ENCODE data around the gene GINS3.

The GINS3 gene

GRCh38 chr16:58392215-58393137 lies at the start of gene GINS3:
GINS3 (plus strand) TSS chr16:58392471; CDS start chr16:58392602, 131 bp downstream.
- peak; percentile 43 for DNase-seq

- DNase-seq, result no peak
Observed at GRCh38 chr16:58343562-58343961, 48.7 kb upstream of the GINS3 start.

GRCh38 chr16:58345574-58346354 lies 46.5 kb upstream of the GINS3 start:
- no peak for DNase-seq

- DNase-seq, result no peak
Observed at GRCh38 chr16:58346831-58347371, 45.4 kb upstream of the GINS3 start.

GRCh38 chr16:58348986-58349385 lies 43.3 kb upstream of the GINS3 start:
- DNase-seq, result no peak

- no peak for DNase-seq
Observed at GRCh38 chr16:58352690-58353089, 39.6 kb upstream of the GINS3 start.

GRCh38 chr16:58360041-58360634 lies 32.1 kb upstream of the GINS3 start:
- DNase-seq, result no peak

GRCh38 chr16:58361726-58362125 lies 30.5 kb upstream of the GINS3 start:
- no peak for DNase-seq

GRCh38 chr16:58363746-58364393 lies 28.4 kb upstream of the GINS3 start:
- no peak for DNase-seq

GRCh38 chr16:58365623-58366022 lies 26.6 kb upstream of the GINS3 start:
- no peak for DNase-seq

- DNase-seq, result no peak
Observed at GRCh38 chr16:58366247-58367031, 25.8 kb upstream of the GINS3 start.

GRCh38 chr16:58367252-58367651 lies 25.0 kb upstream of the GINS3 start:
- no peak for DNase-seq

GRCh38 chr16:58371841-58372240 lies 20.4 kb upstream of the GINS3 start:
- DNase-seq, result no peak

- no peak for DNase-seq
Observed at GRCh38 chr16:58375386-58375785, 16.9 kb upstream of the GINS3 start.

GRCh38 chr16:58377932-58378331 lies 14.3 kb upstream of the GINS3 start:
- DNase-seq, result no peak

- no peak for DNase-seq
Observed at GRCh38 chr16:58378401-58378800, 13.9 kb upstream of the GINS3 start.

GRCh38 chr16:58379736-58380135 lies 12.5 kb upstream of the GINS3 start:
- no peak for DNase-seq

GRCh38 chr16:58381661-58382060 lies 10.6 kb upstream of the GINS3 start:
- no peak for DNase-seq

- DNase-seq, result no peak
Observed at GRCh38 chr16:58384437-58385055, 7.7 kb upstream of the GINS3 start.

- no peak for DNase-seq
Observed at GRCh38 chr16:58385218-58385773, 7.0 kb upstream of the GINS3 start.

GRCh38 chr16:58389724-58390123 lies 2.5 kb upstream of the GINS3 start:
- no peak for DNase-seq
